ENCODE results near the gene TIAM2.

The TIAM2 gene

GRCh38 chr6:155030148-155030720 is 35.1 kb downstream of the TIAM2 start:
- no peak overlapping the region for H4K12ac ChIP-seq (ENCODE audit: low read depth, low read length)
- no peak overlapping the region for H2AK5ac ChIP-seq (ENCODE audit: low read length)

GRCh38 chr6:155031091-155031490 is 36.0 kb downstream of the TIAM2 start:
- Histone ChIP-seq H3K27ac (ENCODE audit: low read depth, low read length) (no peak overlapping the region), H4K12ac (ENCODE audit: low read depth, low read length) (no peak overlapping the region), H3K23ac (ENCODE audit: low read length) (no peak overlapping the region), H2BK12ac (ENCODE audit: low read length) (no peak overlapping the region), H4K8ac (ENCODE audit: low read depth, low read length) (no peak overlapping the region), H3K79me2 (ENCODE audit: control insufficient read depth, insufficient read depth, low read length, poor library complexity) (no peaks in the 10 kb centered on the region), H2AK5ac (ENCODE audit: low read length) (no peak overlapping the region), H2AFZ (ENCODE audit: insufficient read depth, low read length, poor library complexity) (no peak overlapping the region), H2BK120ac (ENCODE audit: insufficient read depth, low read length, poor library complexity) (no peak overlapping the region), H3K9ac (ENCODE audit: low read length) (no peak overlapping the region), H3K14ac (ENCODE audit: low read length) (no peak overlapping the region), H3K9me3 (ENCODE audit: insufficient read depth, low read depth, low read length) (no peaks in the 10 kb centered on the region), H3K4me3 (ENCODE audit: low read depth, low read length) (no peak overlapping the region), H3K4me1 (ENCODE audit: control insufficient read depth in 1 of 2, insufficient read depth in 2 of 2, low read length in 2 of 2) (peaks cover 2 to 4% of the 10 kb centered on the region in 2 experiments), H3K79me1 (ENCODE audit: low read length) (no peaks in the 10 kb centered on the region), H3K4ac (ENCODE audit: low read depth, low read length) (no peak overlapping the region), H2BK5ac (ENCODE audit: low read depth, low read length, poor library complexity) (no peak overlapping the region), H3K27me3 (ENCODE audit: insufficient read depth, low read length) (no peaks in the 10 kb centered on the region), H3K18ac (ENCODE audit: low read length) (no peak overlapping the region), H3K4me2 (ENCODE audit: low read length) (no peak overlapping the region), H4K91ac (ENCODE audit: low read depth, low read length) (no peak overlapping the region), H3K36me3 (ENCODE audit: control insufficient read depth in 1 of 2, insufficient read depth in 2 of 2, low read length in 2 of 2) (no peaks in the 10 kb centered on the region)
- no peak for DNase-seq
- WGBS (ENCODE audit: extremely low coverage, insufficient coverage, insufficient read length) = no CpG with 5 or more reads among the region's 1 CpG

More at GRCh38 chr6:155030148-155030720, 35.1 kb downstream of the TIAM2 start:
- Histone ChIP-seq H3K79me1 (ENCODE audit: low read length) (no peaks in the 10 kb centered on the region), H2AFZ (ENCODE audit: insufficient read depth, low read length, poor library complexity) (no peak overlapping the region), H3K4me1 (ENCODE audit: control insufficient read depth in 1 of 2, insufficient read depth in 2 of 2, low read length in 2 of 2) (peaks cover 2 to 4% of the 10 kb centered on the region in 2 experiments), H3K9me3 (ENCODE audit: insufficient read depth, low read depth, low read length) (no peaks in the 10 kb centered on the region), H3K4me2 (ENCODE audit: low read length) (no peak overlapping the region), H3K4ac (ENCODE audit: low read depth, low read length) (no peak overlapping the region), H3K36me3 (ENCODE audit: control insufficient read depth in 1 of 2, insufficient read depth in 2 of 2, low read length in 2 of 2) (no peaks in the 10 kb centered on the region), H3K27me3 (ENCODE audit: insufficient read depth, low read length) (no peaks in the 10 kb centered on the region), H4K8ac (ENCODE audit: low read depth, low read length) (no peak overlapping the region), H3K27ac (ENCODE audit: low read depth, low read length) (no peak overlapping the region), H3K18ac (ENCODE audit: low read length) (no peak overlapping the region), H2BK120ac (ENCODE audit: insufficient read depth, low read length, poor library complexity) (no peak overlapping the region), H3K9ac (ENCODE audit: low read length) (no peak overlapping the region), H2BK5ac (ENCODE audit: low read depth, low read length, poor library complexity) (no peak overlapping the region), H3K14ac (ENCODE audit: low read length) (no peak overlapping the region), H3K23ac (ENCODE audit: low read length) (no peak overlapping the region), H4K91ac (ENCODE audit: low read depth, low read length) (no peak overlapping the region), H2BK12ac (ENCODE audit: low read length) (no peak overlapping the region), H3K79me2 (ENCODE audit: control insufficient read depth, insufficient read depth, low read length, poor library complexity) (no peaks in the 10 kb centered on the region), H3K4me3 (ENCODE audit: low read depth, low read length) (no peak overlapping the region)
- DNase-seq = no peak
- WGBS (ENCODE audit: extremely low coverage, insufficient coverage, insufficient read length) = no CpG with 5 or more reads among the region's 8 CpGs

GRCh38 chr6:155033021-155033791 is 38.1 kb downstream of the TIAM2 start:
- no peaks in the 10 kb centered on the region for H3K36me3 ChIP-seq (ENCODE audit: control insufficient read depth in 1 of 2, insufficient read depth in 2 of 2, low read length in 2 of 2)
- no peak overlapping the region for H2BK12ac ChIP-seq (ENCODE audit: low read length)
- no peak overlapping the region for H3K4me2 ChIP-seq (ENCODE audit: low read length)
- no peaks in the 10 kb centered on the region for H3K27me3 ChIP-seq (ENCODE audit: insufficient read depth, low read length)
- H4K8ac ChIP-seq (ENCODE audit: low read depth, low read length) = no peak overlapping the region
- no peak overlapping the region for H3K23ac ChIP-seq (ENCODE audit: low read length)
- H3K4ac ChIP-seq (ENCODE audit: low read depth, low read length) = no peak overlapping the region
- H3K18ac ChIP-seq (ENCODE audit: low read length) = no peak overlapping the region
- no peaks in the 10 kb centered on the region for H3K79me2 ChIP-seq (ENCODE audit: control insufficient read depth, insufficient read depth, low read length, poor library complexity)
- no peak overlapping the region for H2AFZ ChIP-seq (ENCODE audit: insufficient read depth, low read length, poor library complexity)
- no peak overlapping the region for H2BK120ac ChIP-seq (ENCODE audit: insufficient read depth, low read length, poor library complexity)
- no peak overlapping the region for H4K91ac ChIP-seq (ENCODE audit: low read depth, low read length)
- no peak overlapping the region for H3K9ac ChIP-seq (ENCODE audit: low read length)
- H3K14ac ChIP-seq (ENCODE audit: low read length) = no peak overlapping the region
- no peak overlapping the region for H4K12ac ChIP-seq (ENCODE audit: low read depth, low read length)
- no peaks in the 10 kb centered on the region for H3K4me1 ChIP-seq (ENCODE audit: control insufficient read depth in 1 of 2, insufficient read depth in 2 of 2, low read length in 2 of 2)
- no peak overlapping the region for H3K27ac ChIP-seq (ENCODE audit: low read depth, low read length)
- no CpG with 5 or more reads among the region's 13 CpGs for WGBS (ENCODE audit: extremely low coverage, insufficient coverage, insufficient read length)
- no peaks in the 10 kb centered on the region for H3K79me1 ChIP-seq (ENCODE audit: low read length)
- no peak overlapping the region for H2BK5ac ChIP-seq (ENCODE audit: low read depth, low read length, poor library complexity)
- no peak overlapping the region for H2AK5ac ChIP-seq (ENCODE audit: low read length)
- peak; percentile 4 to 54 for DNase-seq
- H3K9me3 ChIP-seq (ENCODE audit: insufficient read depth, low read depth, low read length) = no peaks in the 10 kb centered on the region
- H3K4me3 ChIP-seq (ENCODE audit: low read depth, low read length) = no peak overlapping the region

- Histone ChIP-seq H2BK5ac (ENCODE audit: low read depth, low read length, poor library complexity) (no peak overlapping the region), H3K23ac (ENCODE audit: low read length) (no peak overlapping the region), H2AFZ (ENCODE audit: insufficient read depth, low read length, poor library complexity) (no peak overlapping the region), H3K27me3 (ENCODE audit: insufficient read depth, low read length) (no peaks in the 10 kb centered on the region), H2BK120ac (ENCODE audit: insufficient read depth, low read length, poor library complexity) (no peak overlapping the region), H4K8ac (ENCODE audit: low read depth, low read length) (no peak overlapping the region), H3K4me1 (ENCODE audit: control insufficient read depth in 1 of 2, insufficient read depth in 2 of 2, low read length in 2 of 2) (no peaks in the 10 kb centered on the region), H3K27ac (ENCODE audit: low read depth, low read length) (no peak overlapping the region), H3K9me3 (ENCODE audit: insufficient read depth, low read depth, low read length) (peaks cover under 1% of the 10 kb centered on the region), H3K18ac (ENCODE audit: low read length) (no peak overlapping the region), H2AK5ac (ENCODE audit: low read length) (no peak overlapping the region), H3K4me2 (ENCODE audit: low read length) (no peak overlapping the region), H3K79me1 (ENCODE audit: low read length) (no peaks in the 10 kb centered on the region), H3K36me3 (ENCODE audit: control insufficient read depth in 1 of 2, insufficient read depth in 2 of 2, low read length in 2 of 2) (no peaks in the 10 kb centered on the region), H3K9ac (ENCODE audit: low read length) (no peak overlapping the region), H3K14ac (ENCODE audit: low read length) (no peak overlapping the region), H4K12ac (ENCODE audit: low read depth, low read length) (no peak overlapping the region), H3K4ac (ENCODE audit: low read depth, low read length) (no peak overlapping the region), H2BK12ac (ENCODE audit: low read length) (no peak overlapping the region), H3K4me3 (ENCODE audit: low read depth, low read length) (no peak overlapping the region), H4K91ac (ENCODE audit: low read depth, low read length) (no peak overlapping the region), H3K79me2 (ENCODE audit: control insufficient read depth, insufficient read depth, low read length, poor library complexity) (no peaks in the 10 kb centered on the region)
- WGBS (ENCODE audit: extremely low coverage, insufficient coverage, insufficient read length) = no CpG with 5 or more reads among the region's 8 CpGs
- DNase-seq = peak in 1 of 2 donors; percentile 39
Observed at GRCh38 chr6:155036907-155037306, 41.8 kb downstream of the TIAM2 start.

All from trophoblast cell (in vitro differentiated cells and primary cell).